Left lobe of liver (tissue), 2 donors: ENCODE results near the gene STYK1. TPM values are rescaled to one million over a fixed set of nuclear protein-coding genes. Genes with fewer than 3 reads are reported as not detected.
"Not testable (repeated sequence)": the region's sequence is repeated elsewhere in the genome, so short reads cannot be mapped to it uniquely, and the experiment has no call there.

ENCODE experiments used
- ATAC-seq: fragments of 200-7000 bp; cut with Tn5 transposase; one replicate; pipeline ENCODE4 v1.9.1; 2020; ENCODE audit warnings: mild to moderate bottlenecking, moderate library complexity
- DNase-seq: peaks from one replicate; pipeline ENCODE4 v3.0.0-alpha.2; 2020; ENCODE audit warnings: low spot score
- total RNA-seq: library from RNA; stranded (reverse); gene quantifications from one replicate; pipeline ENCODE4 v1.2.1, GENCODE V29; 2021
- donor health status: DM: no; HTN: no; CAD: no; lungs with moderate emphysema.
- donor health status: DM: no; HTN: yes; CAD: no.

Gene STYK1
- total RNA-seq, 1 donor from 2014 or later: not detected

- DNase-seq (no peak), ATAC-seq (no peak)
These were observed 99.5 kb downstream of the STYK1 start for GRCh38 chr12:10574307-10574706.

- DNase-seq, ATAC-seq: not testable (repeated sequence)
These were observed 101.8 kb downstream of the STYK1 start for GRCh38 chr12:10572021-10572490.

- DNase-seq (no peak), ATAC-seq (no peak)
These were observed 102.7 kb downstream of the STYK1 start for GRCh38 chr12:10571141-10571540.

Other genes starting within 250 kb of the STYK1 start
- not detected for gene KLRC2, start 238.0 kb downstream of the STYK1 start, total RNA-seq
- not detected for gene KLRC1, start 220.7 kb downstream of the STYK1 start, total RNA-seq
- gene EIF2S3B, start 168.2 kb downstream of the STYK1 start, total RNA-seq: 0.20 TPM
- gene MAGOHB, start 60.4 kb downstream of the STYK1 start, total RNA-seq: 8.4 TPM
- gene YBX3, start 49.3 kb upstream of the STYK1 start, total RNA-seq: 16.7 TPM
- gene TAS2R7, start 128.6 kb upstream of the STYK1 start, total RNA-seq: not detected
- not detected for gene TAS2R8, start 133.2 kb upstream of the STYK1 start, total RNA-seq
- not detected for gene TAS2R9, start 136.1 kb upstream of the STYK1 start, total RNA-seq
- not detected for gene TAS2R10, start 152.3 kb upstream of the STYK1 start, total RNA-seq
- 0.48 TPM for gene PRR4, start 175.4 kb upstream of the STYK1 start, total RNA-seq
- gene PRH1, start 210.2 kb upstream of the STYK1 start, total RNA-seq: 3.9 TPM
- 0.35 TPM for gene TAS2R13, start 235.5 kb upstream of the STYK1 start, total RNA-seq